Posterior vena cava (tissue), 2 donors: ENCODE data around the gene NME4. TPM values are rescaled to one million over a fixed set of nuclear protein-coding genes. Genes with fewer than 3 reads are reported as not detected.
"Not testable (repeated sequence)": the region's sequence is repeated elsewhere in the genome, so short reads cannot be mapped to it uniquely, and the experiment has no call there.

Experiments
- DNase-seq: peaks from one replicate; pipeline ENCODE4 v3.0.0-alpha.2; 2020; ENCODE audit warnings: low spot score
- intact Hi-C, 2 donors: fragments of 100-400 bp; cut with DNase I; formaldehyde crosslinking; loops; one replicate each; pipeline versions ENCODE4 v1.14.1 to v1.14.2; 2022 to 2023
- total RNA-seq, 2 donors: library from RNA; stranded (reverse); fragmentation: NEBNext Ultra II Directional; extraction: Animal tissue kit (Norgen Biotek cat#: 25700); gene quantifications; one replicate each; pipeline ENCODE4 v1.2.1, GENCODE V29; 2021
- donor health status: DM: yes; HTN: yes; CAD: no.
- donor health status: DM: yes; HTN: yes; CAD: no.

The NME4 gene
- total RNA-seq, 2 donors from 2014 or later: 70.7 to 108 TPM

GRCh38 chr16:411576-412265, 14.7 kb downstream of the NME4 start:
- intact Hi-C loops: no loop called here

GRCh38 chr16:414395-415169, 17.6 kb downstream of the NME4 start:
- intact Hi-C loops: no loop called here
- no peak for DNase-seq

More at GRCh38 chr16:411576-412265, 14.7 kb downstream of the NME4 start:
- DNase-seq: no peak

GRCh38 chr16:415170-415498, 18.1 kb downstream of the NME4 start:
- intact Hi-C loops, DNase-seq: not testable (repeated sequence)

GRCh38 chr16:422179-422578, 25.2 kb downstream of the NME4 start:
- DNase-seq, intact Hi-C loops: not testable (repeated sequence)

- peak; percentile 80 for DNase-seq
- intact Hi-C loops: no loop called here
Measured at GRCh38 chr16:424033-424622, 27.1 kb downstream of the NME4 start.

- intact Hi-C loops: no loop called here
- peak; percentile 88 for DNase-seq
Measured at GRCh38 chr16:424623-425081, 27.7 kb downstream of the NME4 start.

- intact Hi-C loops: no loop called here
- DNase-seq: peak; percentile 95
Measured at GRCh38 chr16:425082-425718, 28.2 kb downstream of the NME4 start, which contains the start of gene RAB11FIP3. Gene RAB11FIP3 (plus strand): TSS chr16:425649. CDS start chr16:426007, 358 bp downstream.

- DNase-seq: no peak
Measured at GRCh38 chr16:425740-426114, 28.7 kb downstream of the NME4 start.

GRCh38 chr16:426115-426905, 29.3 kb downstream of the NME4 start:
- intact Hi-C loops: no loop called here
- no peak for DNase-seq

More at GRCh38 chr16:425740-426114, 28.7 kb downstream of the NME4 start:
- intact Hi-C loops: no loop called here

- no peak for DNase-seq
- intact Hi-C loops: no loop called here
Measured at GRCh38 chr16:426906-427249, 29.9 kb downstream of the NME4 start.

- intact Hi-C loops: no loop called here
Measured at GRCh38 chr16:427250-427649, 30.3 kb downstream of the NME4 start.

GRCh38 chr16:430904-431303, 33.9 kb downstream of the NME4 start:
- intact Hi-C loops: no loop called here
- no peak for DNase-seq

More at GRCh38 chr16:427250-427649, 30.3 kb downstream of the NME4 start:
- DNase-seq: no peak

GRCh38 chr16:440627-441026, 43.6 kb downstream of the NME4 start:
- intact Hi-C loops: no loop called here
- no peak for DNase-seq

GRCh38 chr16:441447-441846, 44.4 kb downstream of the NME4 start:
- intact Hi-C loops: no loop called here
- DNase-seq: no peak

- DNase-seq: no peak
- intact Hi-C loops: no loop called here
Measured at GRCh38 chr16:442976-443375, 46.0 kb downstream of the NME4 start.

GRCh38 chr16:444027-444426, 47.0 kb downstream of the NME4 start:
- intact Hi-C loops: no loop called here
- DNase-seq: no peak

- intact Hi-C loops: no loop called here
- no peak for DNase-seq
Measured at GRCh38 chr16:445566-445965, 48.6 kb downstream of the NME4 start.
